ENCODE data around the gene BIRC6. TPM values are rescaled to one million over a fixed set of nuclear protein-coding genes. Genes with fewer than 3 reads are reported as not detected.

The BIRC6 gene
- total RNA-seq, 4 donors from 2014 or later, result 97.4 to 259 (median 164) TPM

DNA sequence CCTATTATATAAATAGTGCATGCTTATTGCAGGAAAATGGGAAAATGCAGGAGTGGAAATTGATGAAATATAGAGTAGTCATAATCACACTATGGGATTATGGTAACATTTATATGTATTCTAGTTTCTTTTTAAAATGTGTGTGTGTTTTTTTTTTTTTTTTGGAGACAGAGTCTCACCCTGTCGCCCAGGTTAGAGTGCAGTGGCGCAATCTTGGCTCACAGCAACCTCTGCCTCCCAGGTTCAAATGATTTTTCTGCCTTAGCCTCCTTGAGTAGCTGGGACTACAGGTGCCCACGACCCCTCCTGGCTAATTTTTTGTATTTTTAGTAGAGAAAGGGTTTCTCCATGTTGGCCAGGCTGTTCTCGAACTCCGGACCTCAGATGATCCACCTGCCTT, 47.0 kb downstream of the BIRC6 start:
- intact Hi-C loops (cut with DNase I; ENCODE audit: low total_unique reads), result no loop called here
- no peaks in the 10 kb centered on the region for H3K36me3 ChIP-seq
- no peak overlapping the region for H3K27ac ChIP-seq
- DNase-seq, result no peak
- H3K27me3 ChIP-seq, result no peaks in the 10 kb centered on the region
- H3K9me3 ChIP-seq, result no peaks in the 10 kb centered on the region
- no peaks in the 10 kb centered on the region for H3K4me1 ChIP-seq
- no peak overlapping the region for H3K4me3 ChIP-seq
- no peak for TF ChIP-seq POLR2A (IDR thresholded peaks at IDR 0.05)
- TF ChIP-seq, protein P1, sequence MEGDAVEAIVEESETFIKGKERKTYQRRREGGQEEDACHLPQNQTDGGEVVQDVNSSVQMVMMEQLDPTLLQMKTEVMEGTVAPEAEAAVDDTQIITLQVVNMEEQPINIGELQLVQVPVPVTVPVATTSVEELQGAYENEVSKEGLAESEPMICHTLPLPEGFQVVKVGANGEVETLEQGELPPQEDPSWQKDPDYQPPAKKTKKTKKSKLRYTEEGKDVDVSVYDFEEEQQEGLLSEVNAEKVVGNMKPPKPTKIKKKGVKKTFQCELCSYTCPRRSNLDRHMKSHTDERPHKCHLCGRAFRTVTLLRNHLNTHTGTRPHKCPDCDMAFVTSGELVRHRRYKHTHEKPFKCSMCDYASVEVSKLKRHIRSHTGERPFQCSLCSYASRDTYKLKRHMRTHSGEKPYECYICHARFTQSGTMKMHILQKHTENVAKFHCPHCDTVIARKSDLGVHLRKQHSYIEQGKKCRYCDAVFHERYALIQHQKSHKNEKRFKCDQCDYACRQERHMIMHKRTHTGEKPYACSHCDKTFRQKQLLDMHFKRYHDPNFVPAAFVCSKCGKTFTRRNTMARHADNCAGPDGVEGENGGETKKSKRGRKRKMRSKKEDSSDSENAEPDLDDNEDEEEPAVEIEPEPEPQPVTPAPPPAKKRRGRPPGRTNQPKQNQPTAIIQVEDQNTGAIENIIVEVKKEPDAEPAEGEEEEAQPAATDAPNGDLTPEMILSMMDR (IDR thresholded peaks at IDR 0.05), result no peak

DNA sequence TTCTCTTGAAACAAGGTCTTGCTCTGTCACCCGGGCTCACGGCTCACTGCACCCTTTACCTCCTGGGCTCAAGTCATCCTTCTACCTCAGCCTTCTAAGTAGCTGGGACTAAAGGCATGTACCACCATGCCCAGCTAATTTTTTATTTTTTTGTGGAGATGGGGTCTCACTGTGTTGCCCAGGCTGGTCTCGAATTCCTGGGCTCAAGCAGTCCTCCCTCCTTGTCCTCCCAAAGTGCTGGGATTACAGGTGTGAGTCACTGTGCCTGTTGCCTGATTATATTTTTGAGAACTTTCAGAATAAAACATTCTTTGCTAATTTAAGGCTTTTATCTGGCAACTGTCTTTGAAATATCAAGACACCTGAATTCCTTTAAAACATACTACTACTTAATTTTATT, 47.9 kb downstream of the BIRC6 start:
- Histone ChIP-seq H3K4me3 (no peak overlapping the region), H3K27ac (no peak overlapping the region), H3K36me3 (no peaks in the 10 kb centered on the region), H3K27me3 (no peaks in the 10 kb centered on the region), H3K9me3 (no peaks in the 10 kb centered on the region), H3K4me1 (peaks cover 0 to under 1% of the 10 kb centered on the region in 2 donors)
- TF ChIP-seq POLR2A (IDR thresholded peaks at IDR 0.05), result no peak
- TF ChIP-seq, protein P1 (IDR thresholded peaks at IDR 0.05), result no peak
- intact Hi-C loops (cut with DNase I; ENCODE audit: low total_unique reads), result no loop called here
- DNase-seq, result no peak

DNA sequence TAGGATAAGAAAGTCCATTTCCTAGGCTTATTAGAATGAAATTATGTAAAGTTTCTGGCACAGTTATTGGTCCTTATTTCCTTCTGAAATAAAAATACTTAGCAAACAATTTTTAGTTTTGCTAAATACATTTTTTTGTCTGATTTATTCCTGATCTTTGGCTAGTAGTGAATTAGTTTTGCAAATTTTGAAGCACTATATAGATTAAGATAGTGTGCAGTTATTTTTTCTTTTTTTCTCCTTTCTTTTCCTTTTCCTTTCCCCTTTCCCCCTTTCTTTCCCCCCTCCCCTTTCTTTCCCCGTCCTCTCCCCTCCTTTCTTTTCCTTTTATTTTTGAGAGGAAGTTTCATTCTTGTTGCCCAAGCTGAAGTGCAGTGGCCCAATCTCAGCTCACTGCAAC, 59.7 kb downstream of the BIRC6 start:
- TF ChIP-seq, protein P1 (IDR thresholded peaks at IDR 0.05), result no peak
- TF ChIP-seq POLR2A (IDR thresholded peaks at IDR 0.05), result no peak
- Histone ChIP-seq H3K4me3 (no peak overlapping the region), H3K27me3 (no peaks in the 10 kb centered on the region), H3K27ac (peak overlapping the region in 1 of 2 donors; percentile 45), H3K4me1 (no peaks in the 10 kb centered on the region), H3K36me3 (no peaks in the 10 kb centered on the region), H3K9me3 (no peaks in the 10 kb centered on the region)
- intact Hi-C loops (cut with DNase I; ENCODE audit: low total_unique reads), result no loop called here
- no peak for DNase-seq

DNA sequence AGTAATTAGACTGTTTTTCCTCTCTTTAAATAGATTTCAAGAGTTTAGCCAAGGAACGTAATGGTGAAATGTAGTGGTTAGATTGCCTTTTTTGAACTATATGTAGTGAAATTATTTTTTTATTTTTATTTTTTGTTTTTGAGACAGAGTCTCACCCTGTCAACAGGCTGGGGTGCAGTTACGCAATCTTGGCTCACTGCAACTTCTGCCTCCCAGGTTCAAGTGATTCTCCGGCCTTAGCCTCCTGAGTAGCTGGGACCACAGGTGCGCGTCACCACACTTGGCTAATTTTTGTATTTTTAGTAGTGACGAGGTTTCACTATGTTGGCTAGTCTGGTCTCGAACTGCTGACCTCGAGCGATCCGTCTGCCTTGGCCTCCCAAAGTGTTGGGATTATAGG, 60.8 kb downstream of the BIRC6 start:
- TF ChIP-seq, protein P1 (IDR thresholded peaks at IDR 0.05), result no peak
- TF ChIP-seq POLR2A (IDR thresholded peaks at IDR 0.05), result no peak
- intact Hi-C loops (cut with DNase I; ENCODE audit: low total_unique reads), result no loop called here
- DNase-seq, result no peak
- no peaks in the 10 kb centered on the region for H3K36me3 ChIP-seq
- H3K27ac ChIP-seq, result no peak overlapping the region
- no peaks in the 10 kb centered on the region for H3K27me3 ChIP-seq
- no peaks in the 10 kb centered on the region for H3K9me3 ChIP-seq
- H3K4me3 ChIP-seq, result no peak overlapping the region
- no peaks in the 10 kb centered on the region for H3K4me1 ChIP-seq

DNA sequence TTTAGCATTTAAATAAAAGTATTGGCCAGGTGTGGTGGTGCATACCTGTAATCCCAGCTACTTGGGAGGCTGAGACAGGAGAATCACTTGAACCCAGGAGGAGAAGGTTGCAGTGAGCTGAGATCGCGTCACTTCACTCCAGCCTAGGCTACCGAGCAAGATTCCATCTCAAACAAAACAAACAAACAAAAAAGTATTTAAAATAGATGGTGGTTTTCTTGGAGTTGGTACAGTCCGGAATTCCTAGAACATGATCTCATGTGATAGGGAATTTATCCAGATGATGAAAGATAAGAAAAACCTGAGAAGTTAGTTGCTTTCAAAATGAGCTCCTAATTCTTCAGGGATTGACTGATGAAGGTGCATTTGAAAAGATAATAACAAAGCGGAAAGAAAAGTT, 62.0 kb downstream of the BIRC6 start:
- no peaks in the 10 kb centered on the region for H3K36me3 ChIP-seq
- no peak for TF ChIP-seq POLR2A (IDR thresholded peaks at IDR 0.05)
- TF ChIP-seq, protein P1 (IDR thresholded peaks at IDR 0.05), result no peak
- H3K27ac ChIP-seq, result no peak overlapping the region
- no peaks in the 10 kb centered on the region for H3K4me1 ChIP-seq
- DNase-seq, result no peak
- intact Hi-C loops (cut with DNase I; ENCODE audit: low total_unique reads), result no loop called here
- H3K9me3 ChIP-seq, result no peaks in the 10 kb centered on the region
- no peak overlapping the region for H3K4me3 ChIP-seq
- no peaks in the 10 kb centered on the region for H3K27me3 ChIP-seq

Measured in uterus (tissue), 4 donors.